Mammary epithelial cell (primary cell): ENCODE measurements around the gene CD180.

ENCODE experiments used
- EZH2 ChIP-seq: IDR thresholded peaks from 2 replicates; pipeline ENCODE4 v1.6.1; 2012; ENCODE audit warnings: low read length, inconsistent platforms, borderline replicate concordance
- TF ChIP-seq, protein P1 (sequence below), 2 donors: IDR thresholded peaks in 1 of 2; conservative IDR thresholded peaks in 1 of 2; 2 replicates each; pipeline ENCODE4 v1.5.1; 2011 to 2012; ENCODE audit warnings: inconsistent platforms in 2 of 2, low read length in 2 of 2, mild to moderate bottlenecking in 2 of 2, control low read depth in 1 of 2, low read depth in 1 of 2; ENCODE audit not compliant: insufficient read depth in 1 of 2; ENCODE audit errors: extremely low read depth in 1 of 2

DNA sequence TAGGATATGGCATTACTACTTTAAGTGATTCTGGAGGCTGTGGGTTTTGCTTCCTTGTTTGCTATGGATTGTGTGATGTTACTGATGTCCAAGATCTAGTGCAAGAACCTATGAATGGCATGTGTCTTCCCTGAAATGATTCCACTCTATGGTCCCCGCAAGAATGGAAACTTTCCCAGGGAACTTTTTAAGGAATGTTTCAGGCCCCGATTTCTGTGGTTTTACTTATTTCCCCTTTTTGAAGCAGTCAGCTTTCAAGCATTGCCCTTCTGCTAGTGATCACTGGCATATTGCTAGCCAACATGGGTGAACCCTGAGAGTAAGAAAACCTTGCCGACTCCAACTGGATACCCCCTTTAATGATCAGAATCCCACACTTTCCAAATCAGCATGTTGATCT is 26.6 kb upstream of the CD180 start:
- TF ChIP-seq, protein P1, sequence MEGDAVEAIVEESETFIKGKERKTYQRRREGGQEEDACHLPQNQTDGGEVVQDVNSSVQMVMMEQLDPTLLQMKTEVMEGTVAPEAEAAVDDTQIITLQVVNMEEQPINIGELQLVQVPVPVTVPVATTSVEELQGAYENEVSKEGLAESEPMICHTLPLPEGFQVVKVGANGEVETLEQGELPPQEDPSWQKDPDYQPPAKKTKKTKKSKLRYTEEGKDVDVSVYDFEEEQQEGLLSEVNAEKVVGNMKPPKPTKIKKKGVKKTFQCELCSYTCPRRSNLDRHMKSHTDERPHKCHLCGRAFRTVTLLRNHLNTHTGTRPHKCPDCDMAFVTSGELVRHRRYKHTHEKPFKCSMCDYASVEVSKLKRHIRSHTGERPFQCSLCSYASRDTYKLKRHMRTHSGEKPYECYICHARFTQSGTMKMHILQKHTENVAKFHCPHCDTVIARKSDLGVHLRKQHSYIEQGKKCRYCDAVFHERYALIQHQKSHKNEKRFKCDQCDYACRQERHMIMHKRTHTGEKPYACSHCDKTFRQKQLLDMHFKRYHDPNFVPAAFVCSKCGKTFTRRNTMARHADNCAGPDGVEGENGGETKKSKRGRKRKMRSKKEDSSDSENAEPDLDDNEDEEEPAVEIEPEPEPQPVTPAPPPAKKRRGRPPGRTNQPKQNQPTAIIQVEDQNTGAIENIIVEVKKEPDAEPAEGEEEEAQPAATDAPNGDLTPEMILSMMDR (conservative IDR thresholded peaks at IDR 0.05 in 1 of 2, IDR thresholded peaks at IDR 0.05 in 1 of 2; ENCODE audit: extremely low read depth in 1 of 2, insufficient read depth in 1 of 2, low read depth in 1 of 2, low read length in 2 of 2) = no peak
- no peak for TF ChIP-seq EZH2
